Common myeloid progenitor, CD34-positive (primary cell): ENCODE results near the gene GNB1L.

ENCODE experiments used
- CTCF ChIA-PET: fragments of 350-600 bp; sonication (Branson Sonifier 250); formaldehyde crosslinking; loops from one replicate; lab custom pipeline; 2021; ENCODE audit warnings: antibody characterized with exemption; lab: Charles Lee
- POLR2A ChIA-PET: fragments of 350-600 bp; sonication (Branson Sonifier 250); formaldehyde crosslinking; loops from one replicate; lab custom pipeline; 2021; ENCODE audit warnings: antibody characterized with exemption; lab: Charles Lee
- DNase-seq, 3 donors: peaks; one replicate each; pipeline versions ENCODE4 v3.0.0 to v3.0.0-alpha.2; 2013
- H3K27ac ChIP-seq, 2 experiments: 1 replicate in 1 of 2; 2 replicates in 1 of 2; pipeline ENCODE4 v1.7.0; 2013; ENCODE audit warnings: inconsistent platforms in 2 of 2, low read length in 2 of 2, mild to moderate bottlenecking in 2 of 2, low read depth in 1 of 2, moderate library complexity in 1 of 2; ENCODE audit not compliant: severe bottlenecking in 2 of 2, insufficient read depth in 1 of 2, poor library complexity in 1 of 2
- H3K27me3 ChIP-seq, 5 experiments: replicated peaks in 2 of 5; 1 replicate in 3 of 5; 2 replicates in 2 of 5; pipeline versions ENCODE4 v1.6.1 to v1.7.0; 2013; ENCODE audit warnings: low read length in 4 of 5, mild to moderate bottlenecking in 2 of 5, moderate library complexity in 2 of 5, inconsistent platforms in 1 of 5; ENCODE audit not compliant: insufficient read depth in 5 of 5, control insufficient read depth in 4 of 5
- H3K36me3 ChIP-seq, 4 experiments: 1 replicate in 2 of 4; 2 replicates in 2 of 4; pipeline versions ENCODE4 v1.6.1 to v1.7.0; 2013; ENCODE audit warnings: low read length in 3 of 4, control low read depth in 1 of 4, mild to moderate bottlenecking in 1 of 4; ENCODE audit not compliant: control insufficient read depth in 4 of 4, insufficient read depth in 4 of 4
- H3K4me1 ChIP-seq, 4 experiments: 1 replicate in 3 of 4; 2 replicates in 1 of 4; pipeline versions ENCODE4 v1.6.1 to v1.7.1; 2013; ENCODE audit warnings: low read length in 3 of 4, mild to moderate bottlenecking in 3 of 4, control low read depth in 1 of 4, inconsistent platforms in 1 of 4, moderate library complexity in 1 of 4; ENCODE audit not compliant: control insufficient read depth in 4 of 4, insufficient read depth in 4 of 4; ENCODE audit errors: control extremely low read depth in 1 of 4
- H3K4me3 ChIP-seq, 7 experiments: 1 replicate in 4 of 7; 2 replicates in 3 of 7; pipeline versions ENCODE4 v1.5.1 to v1.7.0; 2013; ENCODE audit warnings: mild to moderate bottlenecking in 7 of 7, low read length in 6 of 7, moderate library complexity in 6 of 7, inconsistent platforms in 2 of 7, low read depth in 2 of 7, control low read depth in 1 of 7; ENCODE audit not compliant: insufficient read depth in 4 of 7, control insufficient read depth in 1 of 7; ENCODE audit errors: extremely low read depth in 1 of 7
- H3K9me3 ChIP-seq, 5 experiments: 1 replicate in 4 of 5; 2 replicates in 1 of 5; pipeline versions ENCODE4 v1.6.1 to v1.7.1; 2013; ENCODE audit warnings: low read length in 4 of 5, mild to moderate bottlenecking in 2 of 5, inconsistent platforms in 1 of 5, low read depth in 1 of 5, moderate library complexity in 1 of 5; ENCODE audit not compliant: control insufficient read depth in 4 of 5, insufficient read depth in 2 of 5; ENCODE audit errors: control extremely low read depth in 1 of 5
- WGBS: methylation state at CpG from one replicate; pipeline ENCODE4 v1.1.5; 2013; ENCODE audit not compliant: insufficient coverage; 5-methylcytosine and 5-hydroxymethylcytosine counted together

Gene GNB1L

DNA sequence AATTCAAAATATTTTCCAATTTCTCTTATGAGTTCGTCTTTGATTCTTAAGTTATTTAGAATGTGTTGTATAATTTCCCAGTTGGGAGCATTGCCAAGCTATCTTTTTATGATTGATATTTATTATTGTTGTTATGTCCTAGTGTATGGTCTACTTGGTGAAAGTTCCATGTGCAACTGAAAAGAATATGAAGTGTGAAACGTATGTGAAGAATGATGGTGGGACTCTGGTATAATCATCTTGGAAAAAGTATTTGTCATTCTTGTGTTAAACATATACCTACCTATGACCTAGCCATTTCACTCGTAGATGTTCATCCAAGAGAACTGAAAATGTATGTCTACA, 12.0 kb upstream of the GNB1L start:
- ChIA-PET POLR2A (interaction anchor here (0.7 to 1.0 kb wide), 2 partner anchors 11 to 22 kb away, joined by 3 read pairs; no protein-coding TSS in a partner anchor), CTCF (interaction anchor here (1.1 to 1.3 kb wide), 2 partner anchors 20 to 22 kb away, joined by 3 read pairs; no protein-coding TSS in a partner anchor)
- no CpG with 5 or more reads among the region's 3 CpGs for WGBS

DNA sequence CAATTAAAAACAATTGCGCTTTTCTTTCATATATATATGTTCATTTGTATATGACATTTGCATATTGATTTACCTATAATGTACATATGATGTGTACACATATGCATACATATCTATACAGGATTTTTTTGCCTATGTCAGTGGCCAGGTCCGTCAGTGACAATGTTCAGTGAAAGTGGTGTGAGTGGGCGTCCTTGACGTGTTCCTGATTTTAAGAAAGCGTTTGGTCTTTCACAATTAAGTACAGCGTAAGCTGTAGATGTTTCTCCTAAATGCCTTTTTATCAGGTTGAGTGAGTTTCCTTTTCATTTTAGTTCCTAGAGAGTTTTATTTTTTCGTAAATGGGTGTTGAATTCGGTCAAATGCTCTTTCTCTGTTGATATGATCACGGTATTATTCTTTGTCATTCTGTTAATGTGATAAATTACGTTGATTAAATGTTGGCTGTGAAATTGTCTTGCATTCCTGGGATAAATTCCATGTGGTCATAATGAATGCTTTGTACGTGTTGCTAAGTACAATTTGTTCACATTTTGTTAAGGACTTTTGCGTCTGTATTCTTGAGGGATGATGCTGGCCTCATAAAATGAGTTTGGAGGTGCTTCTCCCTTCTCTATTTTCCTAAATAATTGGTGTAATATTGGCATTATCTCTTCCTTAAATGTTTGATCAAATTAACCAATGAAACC, 10.6 kb upstream of the GNB1L start:
- POLR2A ChIA-PET, result no interaction called here
- H3K4me1 ChIP-seq, result no peaks in the 10 kb centered on the region
- no peak overlapping the region for H3K4me3 ChIP-seq
- WGBS, result 97% methylated on average over 9 of the region's 12 CpGs
- no peaks in the 10 kb centered on the region for H3K9me3 ChIP-seq
- no peak overlapping the region for H3K27ac ChIP-seq
- H3K27me3 ChIP-seq, result no peaks in the 10 kb centered on the region
- CTCF ChIA-PET, result interaction anchor here (1.3 to 2.0 kb wide), 2 partner anchors 9 to 14 kb away, joined by 4 to 9 read pairs; no protein-coding TSS in a partner anchor
- H3K36me3 ChIP-seq, result no peaks in the 10 kb centered on the region
- no peak for DNase-seq

More for the DNA sequence above, 12.0 kb upstream of the GNB1L start:
- no peaks in the 10 kb centered on the region for H3K36me3 ChIP-seq
- no peak overlapping the region for H3K4me3 ChIP-seq
- H3K9me3 ChIP-seq, result no peaks in the 10 kb centered on the region
- no peak for DNase-seq
- H3K4me1 ChIP-seq, result no peaks in the 10 kb centered on the region
- no peak overlapping the region for H3K27ac ChIP-seq
- H3K27me3 ChIP-seq, result no peaks in the 10 kb centered on the region

DNA sequence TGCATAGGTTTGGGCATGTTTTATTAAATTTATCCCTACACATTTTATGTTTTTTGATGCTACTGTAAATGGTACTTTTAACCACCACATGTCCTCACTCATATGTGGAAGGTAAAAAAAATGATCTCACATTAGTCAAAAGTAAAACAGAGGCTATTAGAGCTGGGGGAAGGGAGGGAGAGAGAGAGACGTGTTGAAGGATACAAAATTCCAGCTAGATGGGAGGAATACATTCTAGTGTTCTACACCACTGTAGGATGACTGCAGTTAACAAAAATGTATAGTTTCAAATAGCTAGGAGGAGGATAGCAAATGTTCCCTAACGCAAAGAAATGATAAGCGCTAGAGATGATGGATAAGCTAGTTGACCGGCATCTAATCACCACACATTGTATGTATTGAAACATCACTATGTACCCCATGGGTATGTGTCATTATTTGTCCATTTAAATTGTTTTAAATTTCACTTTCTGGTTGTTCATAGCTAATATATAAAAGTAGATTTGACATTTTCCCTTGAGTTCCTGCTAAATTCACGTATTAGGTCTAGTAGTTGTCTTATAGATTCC, 9.9 kb upstream of the GNB1L start:
- CTCF ChIA-PET, result interaction anchor here (1.3 to 2.0 kb wide), 2 partner anchors 9 to 13 kb away, joined by 4 to 9 read pairs; no protein-coding TSS in a partner anchor

DNA sequence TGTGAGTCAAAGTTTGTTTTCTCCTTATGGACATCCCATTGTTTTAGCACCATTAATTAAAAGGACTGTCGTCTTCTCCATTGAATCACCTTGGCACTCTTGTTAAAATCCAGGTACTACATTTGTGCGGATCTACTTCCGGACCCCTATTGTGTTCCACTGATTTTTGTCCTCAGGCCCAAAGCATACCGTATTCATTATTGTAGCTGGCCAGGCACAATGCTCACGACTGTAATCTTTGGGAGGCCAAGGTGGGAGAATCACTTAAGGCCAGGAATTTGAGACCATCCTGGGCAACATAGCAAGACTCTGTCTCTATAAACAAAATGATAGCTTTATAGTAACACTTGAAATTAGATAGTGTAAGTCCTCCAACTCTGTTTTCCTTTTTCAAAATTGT, 8.9 kb upstream of the GNB1L start:
- WGBS, result 96% methylated on average over 5 of the region's 5 CpGs
- no peak overlapping the region for H3K27ac ChIP-seq
- H3K27me3 ChIP-seq, result no peaks in the 10 kb centered on the region
- DNase-seq, result no peak
- POLR2A ChIA-PET, result no interaction called here
- H3K36me3 ChIP-seq, result no peaks in the 10 kb centered on the region
- H3K4me3 ChIP-seq, result no peak overlapping the region
- no peaks in the 10 kb centered on the region for H3K4me1 ChIP-seq
- CTCF ChIA-PET, result no interaction called here
- H3K9me3 ChIP-seq, result no peaks in the 10 kb centered on the region

More for the DNA sequence above, 9.9 kb upstream of the GNB1L start:
- Histone ChIP-seq H3K4me1 (no peaks in the 10 kb centered on the region), H3K36me3 (no peaks in the 10 kb centered on the region), H3K27me3 (no peaks in the 10 kb centered on the region), H3K27ac (no peak overlapping the region), H3K4me3 (no peak overlapping the region), H3K9me3 (no peaks in the 10 kb centered on the region)
- POLR2A ChIA-PET, result no interaction called here
- WGBS, result 71% methylated on average over 1 of the region's 5 CpGs
- DNase-seq, result no peak

DNA sequence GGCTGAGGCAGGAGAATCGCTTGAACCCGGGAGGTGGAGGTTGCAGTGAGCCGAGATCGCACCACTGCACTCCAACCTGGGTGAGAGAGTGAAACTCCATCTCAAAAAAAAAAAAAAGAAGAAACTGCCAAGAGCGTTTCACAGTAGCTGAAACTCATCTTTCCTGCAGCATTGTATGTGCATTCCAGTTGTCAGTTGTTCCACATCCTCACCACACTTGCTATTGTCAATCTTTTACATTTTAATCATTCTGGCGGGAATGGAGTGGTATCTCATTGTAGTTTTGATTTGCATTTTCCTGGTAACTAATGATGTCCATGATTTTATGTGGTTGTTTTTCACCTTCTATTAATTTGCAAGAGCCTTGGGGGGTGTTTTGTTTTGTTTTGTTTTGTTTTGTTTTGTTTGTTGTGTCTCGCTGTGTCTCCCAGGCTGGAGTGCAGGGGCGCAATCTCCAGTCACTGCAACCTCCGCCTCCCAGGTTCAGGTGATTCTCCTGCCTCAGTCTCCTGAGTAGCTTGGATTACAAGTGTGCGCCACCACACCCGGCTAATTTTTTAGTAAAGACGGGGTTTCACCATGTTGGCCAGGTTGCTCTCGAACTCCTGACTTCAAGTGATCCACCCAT, 8.1 kb upstream of the GNB1L start:
- DNase-seq, result no peak
- Histone ChIP-seq H3K4me1 (peaks cover 0 to 2% (median 0%) of the 10 kb centered on the region in 4 experiments), H3K36me3 (no peaks in the 10 kb centered on the region), H3K4me3 (no peak overlapping the region), H3K27me3 (no peaks in the 10 kb centered on the region), H3K27ac (no peak overlapping the region), H3K9me3 (no peaks in the 10 kb centered on the region)
- ChIA-PET CTCF (interaction anchor here (0.6 kb wide), 1 partner anchor 61 kb away, joined by 3 read pairs; no protein-coding TSS in a partner anchor), POLR2A (no interaction called here)
- 100% methylated on average over 9 of the region's 13 CpGs for WGBS

DNA sequence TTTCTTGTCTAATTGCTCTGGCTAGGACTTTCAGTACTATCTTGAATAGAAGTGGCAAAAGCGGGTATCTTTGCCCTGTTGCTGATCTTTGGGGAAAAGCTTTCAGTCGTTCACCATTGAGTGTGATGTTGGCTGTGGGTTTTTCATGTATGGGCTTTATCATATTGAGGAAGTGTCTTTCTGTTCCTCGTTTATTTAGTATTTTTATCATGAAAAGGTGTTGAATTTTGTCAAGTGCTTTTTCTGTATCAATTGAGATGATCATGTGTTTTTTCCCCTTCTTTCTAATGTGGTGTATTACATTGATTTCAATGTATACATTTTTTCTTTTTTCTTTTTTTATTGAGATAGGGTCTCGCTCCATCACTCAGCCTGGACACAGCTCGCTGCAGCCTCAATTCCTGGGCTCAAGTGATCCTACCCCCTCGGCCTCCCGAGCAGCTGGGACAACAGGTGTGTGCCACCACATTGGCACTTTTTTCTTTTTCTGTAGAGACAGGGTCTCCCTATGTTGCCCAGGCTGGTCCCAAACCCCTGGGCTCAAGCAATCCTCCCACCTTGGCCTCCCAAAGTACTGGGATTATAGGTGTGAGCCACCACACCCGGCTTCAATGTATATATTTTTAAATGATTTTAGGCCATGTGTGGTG, 5.3 kb upstream of the GNB1L start:
- H3K4me1 ChIP-seq, result peaks cover 0 to 17% (median 13%) of the 10 kb centered on the region in 4 experiments

More for the DNA sequence above, 5.3 kb upstream of the GNB1L start:
- Histone ChIP-seq H3K9me3 (no peaks in the 10 kb centered on the region), H3K27ac (no peak overlapping the region), H3K4me3 (no peak overlapping the region), H3K27me3 (no peaks in the 10 kb centered on the region), H3K36me3 (no peaks in the 10 kb centered on the region)
- CTCF ChIA-PET, result no interaction called here
- 96% methylated on average over 7 of the region's 8 CpGs for WGBS
- POLR2A ChIA-PET, result no interaction called here
- DNase-seq, result no peak
